Frontal cortex (tissue), 4 donors: ENCODE measurements around the gene MGAT3. TPM values are rescaled to one million over a fixed set of nuclear protein-coding genes. Genes with fewer than 3 reads are reported as not detected.
"Not testable (repeated sequence)": the region's sequence is repeated elsewhere in the genome, so short reads cannot be mapped to it uniquely, and the experiment has no call there.

Experiments used
- DNase-seq, 2 donors: peaks; one replicate each; pipeline ENCODE4 v3.0.0; 2012; ENCODE audit warnings: low spot score in 2 of 2
- FAIRE-seq: peaks from 2 replicates; lab custom pipeline; 2012; peaks lifted over from hg19 to GRCh38; lab: Jason Lieb, UNC
- total RNA-seq: library from RNA; depleted of rRNA; stranded (reverse); fragments of >200 nt; gene quantifications from one replicate; pipeline ENCODE4 v1.2.3, GENCODE V29; 2014
- donor health status: control.
- donor health status: control.
- donor health status: control.

MGAT3 gene
- total RNA-seq, 1 donor from 2014 or later: 19.2 TPM

- DNase-seq (no peak), FAIRE-seq (no peak)
Observed at GRCh38 chr22:39502789-39503409, 46.1 kb downstream of the MGAT3 start.

- DNase-seq: no peak
- no peak for FAIRE-seq
Observed at GRCh38 chr22:39503630-39504029, 46.8 kb downstream of the MGAT3 start.

- FAIRE-seq (no peak), DNase-seq (no peak)
Observed at GRCh38 chr22:39504071-39504470, 47.3 kb downstream of the MGAT3 start.

- not testable (repeated sequence) for DNase-seq, FAIRE-seq
Observed at GRCh38 chr22:39507021-39507420, 50.2 kb downstream of the MGAT3 start.

- DNase-seq (no peak), FAIRE-seq (no peak)
Observed at GRCh38 chr22:39508393-39508792, 51.6 kb downstream of the MGAT3 start.

- FAIRE-seq (no peak), DNase-seq (no peak)
Observed at GRCh38 chr22:39510529-39511149, 53.8 kb downstream of the MGAT3 start.

- no peak for FAIRE-seq
- DNase-seq: no peak
Observed at GRCh38 chr22:39511226-39511625, 54.4 kb downstream of the MGAT3 start.

- FAIRE-seq: no peak
- DNase-seq: no peak
Observed at GRCh38 chr22:39512026-39512425, 55.2 kb downstream of the MGAT3 start.

- FAIRE-seq (no peak), DNase-seq (no peak)
Observed at GRCh38 chr22:39513791-39514190, 57.0 kb downstream of the MGAT3 start.

GRCh38 chr22:39514373-39514973, 57.7 kb downstream of the MGAT3 start:
- FAIRE-seq (no peak), DNase-seq (no peak)

- DNase-seq: no peak
- FAIRE-seq: no peak
Observed at GRCh38 chr22:39515266-39516050, 58.6 kb downstream of the MGAT3 start.

- DNase-seq: no peak
- FAIRE-seq: no peak
Observed at GRCh38 chr22:39517470-39517869, 60.7 kb downstream of the MGAT3 start.

GRCh38 chr22:39518144-39518786, 61.5 kb downstream of the MGAT3 start:
- DNase-seq (no peak), FAIRE-seq (no peak)

GRCh38 chr22:39518996-39519680, 62.3 kb downstream of the MGAT3 start:
- no peak for FAIRE-seq
- DNase-seq: no peak

GRCh38 chr22:39519681-39520225, 62.9 kb downstream of the MGAT3 start:
- FAIRE-seq (no peak), DNase-seq (peak; percentile 96 to 97)

- DNase-seq (peak; percentile 88 to 98), FAIRE-seq (no peak)
Observed at GRCh38 chr22:39520226-39521105, 63.7 kb downstream of the MGAT3 start, which contains the start of gene ATF4. TSS of gene ATF4 (plus strand) at chr22:39520562. CDS start at chr22:39521446, 884 bp downstream.

GRCh38 chr22:39521106-39521885, 64.5 kb downstream of the MGAT3 start:
- FAIRE-seq, DNase-seq: not testable (repeated sequence)
